Activated CD4-positive, alpha-beta T cell treated with anti-CD3 and anti-CD28 coated beads for 36 hours (primary cell): ENCODE results near the gene NDUFB7. TPM values are rescaled to one million over a fixed set of nuclear protein-coding genes. Genes with fewer than 3 reads are reported as not detected.
"Not testable (repeated sequence)": the region's sequence is repeated elsewhere in the genome, so short reads cannot be mapped to it uniquely, and the experiment has no call there.

ENCODE experiments used
- ATAC-seq: fragments of 200-7000 bp; cut with Tn5 transposase; one replicate; pipeline ENCODE4 v1.10.0; 2021; ENCODE audit warnings: mild to moderate bottlenecking, moderate library complexity
- CTCF ChIA-PET: fragments of 350-600 bp; sonication (Branson Sonifier 250); formaldehyde crosslinking; loops from one replicate; lab custom pipeline; 2021; ENCODE audit warnings: antibody characterized with exemption; lab: Charles Lee
- POLR2A ChIA-PET: fragments of 350-600 bp; sonication (Branson Sonifier 250); formaldehyde crosslinking; loops from one replicate; lab custom pipeline; 2021; ENCODE audit warnings: antibody characterized with exemption, inconsistent platforms; lab: Charles Lee
- DNase-seq: peaks from one replicate; pipeline ENCODE4 v3.0.0-alpha.2; 2020
- H3K27ac Mint-ChIP-seq: one replicate; pipeline ENCODE4 v1.8.0; 2021; ENCODE audit warnings: mixed read lengths
- H3K27me3 Mint-ChIP-seq: one replicate; pipeline ENCODE4 v1.8.0; 2021; ENCODE audit warnings: mixed read lengths
- H3K36me3 Mint-ChIP-seq: one replicate; pipeline ENCODE4 v1.8.0; 2021; ENCODE audit warnings: low read depth, mixed read lengths
- H3K4me1 Mint-ChIP-seq: one replicate; pipeline ENCODE4 v1.8.0; 2021; ENCODE audit warnings: mixed read lengths
- H3K4me3 Mint-ChIP-seq: one replicate; pipeline ENCODE4 v1.8.0; 2021; ENCODE audit warnings: mild to moderate bottlenecking, moderate library complexity, mixed read lengths
- H3K9me3 Mint-ChIP-seq: one replicate; pipeline ENCODE4 v1.8.0; 2021; ENCODE audit warnings: low read depth, mixed read lengths
- intact Hi-C, 2 experiments: fragments of 100-400 bp; cut with DNase I in 1 of 2; cut with micrococcal nuclease in 1 of 2; formaldehyde crosslinking; loops; one replicate each; pipeline versions ENCODE4 v1.14.2 to v1.15.1; 2022 to 2024; cut with DNase I, micrococcal nuclease
- total RNA-seq, 2 experiments: library from RNA; stranded (reverse); gene quantifications; one replicate each; pipeline ENCODE4 v1.2.3, GENCODE V29; 2021

NDUFB7 gene
- total RNA-seq: 100 to 1,000 TPM; 112 to 121 TPM

DNA sequence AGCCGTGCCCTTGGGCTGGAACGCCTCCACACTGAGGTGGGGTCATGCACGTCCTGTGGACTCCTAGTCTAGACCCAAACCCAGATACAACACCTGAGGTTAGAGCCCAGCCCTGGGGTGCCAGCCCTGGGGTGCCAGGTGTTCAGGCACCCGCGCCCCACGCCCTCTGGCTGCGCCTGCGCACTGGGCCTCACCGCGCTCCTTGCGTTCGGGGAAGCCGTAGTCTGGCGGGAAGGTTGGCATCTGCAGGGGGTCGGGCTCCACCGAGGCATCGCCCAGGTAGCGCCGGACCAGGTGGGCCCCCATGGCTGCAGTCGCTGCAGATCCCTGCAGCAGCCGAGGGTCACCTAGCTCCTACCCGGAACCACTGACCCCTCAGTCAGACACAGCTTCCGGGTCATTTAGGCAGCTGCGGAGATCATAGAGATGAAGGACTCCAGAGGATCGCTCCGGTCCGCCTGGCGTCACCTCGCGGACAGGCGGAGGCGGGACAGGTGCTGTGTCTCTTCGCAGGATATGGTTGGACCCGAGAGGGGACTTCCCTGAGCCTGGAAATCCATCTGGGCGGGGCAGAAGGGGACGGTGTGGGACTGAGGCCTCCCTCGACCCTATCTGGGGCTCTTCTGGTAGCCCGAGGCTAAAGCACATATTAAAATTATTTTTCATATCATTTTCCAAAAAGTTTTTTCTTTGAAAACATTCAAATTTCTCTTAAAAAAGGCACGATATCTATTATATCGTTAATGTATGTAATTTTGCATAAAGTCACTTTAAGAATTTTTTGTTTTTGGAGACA, at the start of gene NDUFB7:
Gene NDUFB7, minus strand, starts transcription at position 372 of the 796 bp plus-strand sequence. Its CDS starts 66 bp downstream, at position 306.
- DNase-seq: peak; percentile 95
- Mint-ChIP-seq H3K4me3 (peak within 1 kb of the TSS; percentile 95), H3K4me1 (peaks cover 36% of the 10 kb centered on the region), H3K27me3 (no peaks in the 10 kb centered on the region), H3K36me3 (peaks cover 5% of the 10 kb centered on the region), H3K27ac (peak within 1 kb of the TSS; percentile 92), H3K9me3 (no peaks in the 10 kb centered on the region)
- POLR2A ChIA-PET: interaction anchor here (0.6 to 0.9 kb wide), 3 partner anchors 12 to 116 kb away, joined by 3 to 11 read pairs (median 3); no protein-coding TSS in a partner anchor
- CTCF ChIA-PET: interaction anchor here (0.5 to 8.5 kb wide), 13 partner anchors 16 to 1017 kb away, joined by 3 to 244 read pairs (median 4); partner anchors contain the start of genes TECR and ZNF333
- peak; percentile 95 for ATAC-seq
- intact Hi-C loops: loop anchor here (1.0 to 5.0 kb wide), 5 partner anchors 117 to 798 kb away; partner anchors contain the start of genes C19orf53 (in 1 of the 2) and OR7A17 (in 1 of the 2)

- H3K27me3 Mint-ChIP-seq: peaks cover 9% of the 10 kb centered on the region
- CTCF ChIA-PET: interaction anchor here (0.7 to 1.0 kb wide), 3 partner anchors 10 to 1382 kb away, joined by 3 to 5 read pairs (median 3); no protein-coding TSS in a partner anchor
Observed at GRCh38 chr19:14619404-14619803, 47.5 kb upstream of the NDUFB7 start.

GRCh38 chr19:14616407-14616806, 44.5 kb upstream of the NDUFB7 start:
- Mint-ChIP-seq H3K4me3 (no peak overlapping the region), H3K4me1 (no peaks in the 10 kb centered on the region), H3K27ac (no peak overlapping the region), H3K27me3 (peaks cover 13% of the 10 kb centered on the region), H3K9me3 (peaks cover 14% of the 10 kb centered on the region), H3K36me3 (no peaks in the 10 kb centered on the region)
- ChIA-PET POLR2A (interaction anchor here (0.6 kb wide), 1 partner anchor 25 kb away, joined by 3 read pairs; no protein-coding TSS in a partner anchor), CTCF (no interaction called here)
- DNase-seq (no peak), ATAC-seq (no peak)
- intact Hi-C loops: no loop called here

More at GRCh38 chr19:14619404-14619803, 47.5 kb upstream of the NDUFB7 start:
- POLR2A ChIA-PET: no interaction called here
- no peaks in the 10 kb centered on the region for H3K36me3 Mint-ChIP-seq
- intact Hi-C loops: no loop called here
- DNase-seq (no peak), ATAC-seq (no peak)
- no peaks in the 10 kb centered on the region for H3K4me1 Mint-ChIP-seq
- H3K9me3 Mint-ChIP-seq: peaks cover 14% of the 10 kb centered on the region
- no peak overlapping the region for H3K4me3 Mint-ChIP-seq
- H3K27ac Mint-ChIP-seq: no peak overlapping the region

- no peak for DNase-seq
- H3K4me3 Mint-ChIP-seq: no peak overlapping the region
- intact Hi-C loops: no loop called here
- no peak for ATAC-seq
- peaks cover 14% of the 10 kb centered on the region for H3K9me3 Mint-ChIP-seq
- H3K27me3 Mint-ChIP-seq: peaks cover 13% of the 10 kb centered on the region
- CTCF ChIA-PET: no interaction called here
- H3K4me1 Mint-ChIP-seq: no peaks in the 10 kb centered on the region
- no peak overlapping the region for H3K27ac Mint-ChIP-seq
- no peaks in the 10 kb centered on the region for H3K36me3 Mint-ChIP-seq
- POLR2A ChIA-PET: no interaction called here
Observed at GRCh38 chr19:14615623-14616022, 43.8 kb upstream of the NDUFB7 start.

- Mint-ChIP-seq H3K27ac (no peak overlapping the region), H3K36me3 (no peaks in the 10 kb centered on the region), H3K4me3 (no peak overlapping the region), H3K9me3 (peaks cover 4% of the 10 kb centered on the region), H3K27me3 (peaks cover 12% of the 10 kb centered on the region), H3K4me1 (no peaks in the 10 kb centered on the region)
- DNase-seq: no peak
- CTCF ChIA-PET: interaction anchor here (1.0 kb wide), 1 partner anchor 9 kb away, joined by 3 read pairs; no protein-coding TSS in a partner anchor
- POLR2A ChIA-PET: no interaction called here
- intact Hi-C loops: no loop called here
- no peak for ATAC-seq
Observed at GRCh38 chr19:14614099-14614412, 42.2 kb upstream of the NDUFB7 start.

DNA sequence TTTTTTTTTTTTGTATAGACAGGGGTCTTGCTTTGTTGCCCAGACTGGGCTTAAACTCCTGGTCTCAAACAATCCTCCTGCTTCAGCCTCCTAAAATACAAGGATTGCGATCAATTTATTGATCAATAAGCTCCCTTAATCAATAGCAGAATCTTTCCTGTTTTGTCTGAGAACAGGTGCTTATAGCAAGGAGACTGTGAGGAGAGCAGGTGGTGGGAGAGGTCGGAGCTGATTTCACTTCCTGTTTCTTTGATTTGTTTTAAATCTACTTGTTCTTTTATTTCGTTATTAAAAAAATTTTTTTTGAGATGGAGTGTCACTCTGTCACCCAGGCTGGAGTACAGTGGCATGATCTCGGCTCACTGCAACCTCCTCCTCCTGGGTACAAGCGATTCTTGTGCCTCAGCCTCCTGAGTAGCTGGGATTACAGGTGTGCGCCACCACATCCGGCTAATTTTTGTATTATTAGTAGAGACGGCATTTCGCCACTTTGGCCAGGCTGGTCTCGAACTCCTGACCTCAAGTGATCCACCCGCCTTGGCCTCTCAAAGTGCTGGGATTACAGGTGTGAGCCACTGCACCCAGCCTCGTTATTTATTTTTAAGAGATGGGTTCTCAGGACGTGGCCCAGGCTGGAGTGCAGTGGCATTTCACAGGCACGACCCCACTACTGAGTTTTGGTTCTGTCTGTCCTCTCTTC, 41.7 kb upstream of the NDUFB7 start:
- H3K9me3 Mint-ChIP-seq, intact Hi-C loops, ATAC-seq, H3K27ac Mint-ChIP-seq, POLR2A ChIA-PET, H3K4me3 Mint-ChIP-seq, H3K36me3 Mint-ChIP-seq, H3K4me1 Mint-ChIP-seq, DNase-seq: not testable (repeated sequence)
- peaks cover 12% of the 10 kb centered on the region for H3K27me3 Mint-ChIP-seq
- CTCF ChIA-PET: interaction anchor here (1.0 to 1.2 kb wide), 3 partner anchors 8 to 40 kb away, joined by 3 to 4 read pairs (median 3); no protein-coding TSS in a partner anchor

- Mint-ChIP-seq H3K4me1 (no peaks in the 10 kb centered on the region), H3K27ac (no peak overlapping the region), H3K36me3 (no peaks in the 10 kb centered on the region), H3K9me3 (no peaks in the 10 kb centered on the region), H3K27me3 (peaks cover 12% of the 10 kb centered on the region), H3K4me3 (no peak overlapping the region)
- ChIA-PET POLR2A (no interaction called here), CTCF (interaction anchor here (1.0 to 1.2 kb wide), 2 partner anchors 12 to 39 kb away, joined by 3 to 4 read pairs; no protein-coding TSS in a partner anchor)
- no peak for DNase-seq
- intact Hi-C loops: no loop called here
- no peak for ATAC-seq
Observed at GRCh38 chr19:14612657-14613056, 40.8 kb upstream of the NDUFB7 start.

DNA sequence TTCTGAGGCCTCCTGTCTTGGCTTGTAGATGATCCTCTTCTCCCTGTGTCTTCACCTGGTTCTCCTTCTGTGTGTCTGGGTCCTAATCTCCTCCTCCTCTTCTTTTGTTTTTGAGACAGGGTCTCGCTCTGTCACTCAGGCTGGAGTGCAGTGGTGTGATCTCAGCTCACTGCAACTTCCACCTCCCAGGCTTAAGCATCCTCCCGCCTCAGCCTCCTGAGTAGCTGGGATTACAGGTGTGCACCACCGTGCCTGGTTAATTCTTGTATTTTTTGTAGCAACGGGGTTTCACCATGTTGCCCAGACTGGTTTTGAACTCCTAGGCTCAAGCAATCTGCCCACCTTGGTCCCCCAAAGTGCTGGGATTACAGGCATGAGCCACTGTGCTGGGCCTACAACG, 40.4 kb upstream of the NDUFB7 start:
- H3K27ac Mint-ChIP-seq, intact Hi-C loops, H3K36me3 Mint-ChIP-seq, ATAC-seq, H3K4me1 Mint-ChIP-seq, H3K9me3 Mint-ChIP-seq, POLR2A ChIA-PET, H3K4me3 Mint-ChIP-seq, DNase-seq: not testable (repeated sequence)
- peaks cover 12% of the 10 kb centered on the region for H3K27me3 Mint-ChIP-seq
- CTCF ChIA-PET: interaction anchor here (1.0 to 1.2 kb wide), 2 partner anchors 12 to 38 kb away, joined by 3 to 4 read pairs; no protein-coding TSS in a partner anchor

- Mint-ChIP-seq H3K4me1 (no peaks in the 10 kb centered on the region), H3K27ac (no peak overlapping the region), H3K36me3 (no peaks in the 10 kb centered on the region), H3K9me3 (no peaks in the 10 kb centered on the region), H3K27me3 (peaks cover 7% of the 10 kb centered on the region), H3K4me3 (no peak overlapping the region)
- ATAC-seq (no peak), DNase-seq (no peak)
- intact Hi-C loops: no loop called here
- ChIA-PET CTCF (interaction anchor here (0.7 to 1.1 kb wide), 4 partner anchors 28 to 123 kb away, joined by 3 to 4 read pairs (median 3); no protein-coding TSS in a partner anchor), POLR2A (no interaction called here)
Observed at GRCh38 chr19:14611051-14611450, 39.2 kb upstream of the NDUFB7 start.

DNA sequence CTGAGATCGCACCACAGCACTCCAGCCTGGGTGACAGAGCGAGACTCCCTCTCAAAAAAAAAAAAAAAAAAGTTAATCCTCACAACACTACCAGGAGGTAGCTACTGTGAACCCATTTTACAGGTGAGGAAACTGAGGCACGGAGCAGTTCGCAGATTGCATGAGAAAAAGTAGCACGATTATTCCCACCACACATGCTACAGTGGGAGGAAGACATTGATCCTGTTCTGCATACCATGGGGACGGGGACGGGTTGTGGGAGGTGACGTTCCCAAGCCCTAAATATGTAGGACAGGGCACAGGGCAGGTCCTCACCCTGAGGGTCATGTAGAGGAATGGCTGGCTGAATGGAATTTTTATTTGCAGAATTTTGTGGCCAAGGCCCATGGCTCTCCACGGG, 34.8 kb upstream of the NDUFB7 start:
- intact Hi-C loops: no loop called here
- CTCF ChIA-PET: interaction anchor here (0.6 kb wide), 3 partner anchors 24 to 1125 kb away, joined by 4 to 5 read pairs (median 4); no protein-coding TSS in a partner anchor
- POLR2A ChIA-PET: no interaction called here
- Mint-ChIP-seq H3K27ac (no peak overlapping the region), H3K4me1 (peaks cover 9% of the 10 kb centered on the region), H3K27me3 (peaks cover 2% of the 10 kb centered on the region), H3K4me3 (no peak overlapping the region), H3K9me3 (peaks cover 2% of the 10 kb centered on the region), H3K36me3 (no peaks in the 10 kb centered on the region)
- ATAC-seq: no peak
- DNase-seq: no peak

DNA sequence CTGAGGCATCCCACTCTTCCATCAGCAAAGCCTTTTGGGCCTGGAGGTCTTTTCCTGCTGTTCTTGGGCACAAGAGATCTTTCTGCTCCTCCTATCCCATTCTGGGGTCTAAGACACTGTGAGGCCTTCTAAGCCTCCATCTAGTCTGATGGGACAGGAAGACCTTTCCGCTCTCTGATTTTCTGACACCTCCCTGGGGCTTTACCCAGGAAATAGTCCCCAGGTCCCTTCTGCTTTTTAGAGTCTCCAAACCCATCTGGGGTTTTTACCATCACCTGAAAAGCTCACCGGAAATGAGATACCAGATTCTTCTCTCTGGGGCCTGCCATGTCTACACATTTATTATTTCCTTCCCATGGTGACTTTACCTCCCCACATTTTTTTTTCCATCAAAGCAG, 32.1 kb upstream of the NDUFB7 start:
- peaks cover 9% of the 10 kb centered on the region for H3K4me1 Mint-ChIP-seq

More for the DNA sequence above, 32.1 kb upstream of the NDUFB7 start:
- Mint-ChIP-seq H3K9me3 (peaks cover 2% of the 10 kb centered on the region), H3K27ac (peak overlapping the region; percentile 34), H3K36me3 (no peaks in the 10 kb centered on the region), H3K27me3 (no peaks in the 10 kb centered on the region), H3K4me3 (no peak overlapping the region)
- ATAC-seq (peak; percentile 69), DNase-seq (no peak)
- ChIA-PET CTCF (interaction anchor here (0.7 to 1.5 kb wide), 3 partner anchors 16 to 83 kb away, joined by 3 to 5 read pairs (median 4); no protein-coding TSS in a partner anchor), POLR2A (interaction anchor here (0.7 kb wide), 1 partner anchor 71 kb away, joined by 6 read pairs; the partner anchor contains the start of gene ADGRE3)
- intact Hi-C loops: no loop called here
